ENCODE data around the gene GAL3ST1. TPM values are rescaled to one million over a fixed set of nuclear protein-coding genes. Genes with fewer than 3 reads are reported as not detected.

GAL3ST1 gene
- total RNA-seq, 1 donor = not detected

DNA sequence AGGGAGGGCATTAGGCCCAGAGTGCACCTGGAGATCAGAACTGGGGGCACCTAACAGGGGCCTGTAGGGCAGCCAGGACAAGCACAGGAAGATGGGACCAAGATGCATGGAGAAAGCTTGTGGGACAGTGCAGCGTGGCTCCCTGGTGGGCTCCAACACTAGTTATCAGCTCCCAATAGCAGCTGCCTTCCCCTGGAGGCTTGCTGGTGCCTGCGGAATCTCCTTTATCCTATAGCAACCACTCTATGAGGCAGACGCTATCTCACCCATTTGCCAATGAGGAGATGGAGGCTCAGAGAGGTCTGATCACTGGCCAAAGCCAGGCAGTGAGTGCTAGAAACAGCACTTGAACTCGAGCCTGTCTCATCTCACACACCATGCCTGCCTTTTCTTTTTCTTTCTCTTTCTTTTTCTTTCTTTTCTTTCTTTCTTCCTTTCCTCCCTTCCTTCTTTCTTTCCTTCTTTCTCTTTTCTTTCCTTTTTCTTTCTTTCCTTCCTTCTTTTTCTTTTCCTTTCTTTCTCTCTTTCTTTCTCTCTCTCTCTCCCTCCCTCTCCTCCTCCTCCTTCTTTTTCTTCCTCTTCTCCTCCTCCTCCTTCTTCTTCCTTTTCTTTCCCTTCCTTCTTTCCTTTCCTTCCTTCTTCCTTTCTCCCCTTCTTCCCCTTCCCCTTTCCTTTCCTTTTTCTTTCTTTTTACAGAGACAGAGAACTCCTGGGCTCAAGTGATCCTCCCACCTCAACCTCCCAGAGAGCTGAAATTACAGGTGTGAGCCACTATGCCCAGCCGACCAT is 52.9 kb downstream of the GAL3ST1 start:
- H4K20me1 ChIP-seq (ENCODE audit: insufficient read depth, low read length) = no peaks in the 10 kb centered on the region
- no peak overlapping the region for H3K4me3 ChIP-seq (ENCODE audit: insufficient read depth, low read length)
- H3K4me2 ChIP-seq (ENCODE audit: insufficient read depth, low read length) = no peak overlapping the region
- TF ChIP-seq, protein P1, sequence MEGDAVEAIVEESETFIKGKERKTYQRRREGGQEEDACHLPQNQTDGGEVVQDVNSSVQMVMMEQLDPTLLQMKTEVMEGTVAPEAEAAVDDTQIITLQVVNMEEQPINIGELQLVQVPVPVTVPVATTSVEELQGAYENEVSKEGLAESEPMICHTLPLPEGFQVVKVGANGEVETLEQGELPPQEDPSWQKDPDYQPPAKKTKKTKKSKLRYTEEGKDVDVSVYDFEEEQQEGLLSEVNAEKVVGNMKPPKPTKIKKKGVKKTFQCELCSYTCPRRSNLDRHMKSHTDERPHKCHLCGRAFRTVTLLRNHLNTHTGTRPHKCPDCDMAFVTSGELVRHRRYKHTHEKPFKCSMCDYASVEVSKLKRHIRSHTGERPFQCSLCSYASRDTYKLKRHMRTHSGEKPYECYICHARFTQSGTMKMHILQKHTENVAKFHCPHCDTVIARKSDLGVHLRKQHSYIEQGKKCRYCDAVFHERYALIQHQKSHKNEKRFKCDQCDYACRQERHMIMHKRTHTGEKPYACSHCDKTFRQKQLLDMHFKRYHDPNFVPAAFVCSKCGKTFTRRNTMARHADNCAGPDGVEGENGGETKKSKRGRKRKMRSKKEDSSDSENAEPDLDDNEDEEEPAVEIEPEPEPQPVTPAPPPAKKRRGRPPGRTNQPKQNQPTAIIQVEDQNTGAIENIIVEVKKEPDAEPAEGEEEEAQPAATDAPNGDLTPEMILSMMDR (IDR thresholded peaks at IDR 0.05; ENCODE audit: extremely low read depth, low read depth, low read length) = no peak
- no peaks in the 10 kb centered on the region for H3K4me1 ChIP-seq (ENCODE audit: insufficient read depth, low read length)
- no peak overlapping the region for H3K27ac ChIP-seq (ENCODE audit: low read depth, low read length)
- H3K79me2 ChIP-seq (ENCODE audit: insufficient read depth, low read length) = no peaks in the 10 kb centered on the region
- no peak overlapping the region for H2AFZ ChIP-seq (ENCODE audit: low read length)
- H3K27me3 ChIP-seq (ENCODE audit: insufficient read depth, low read length) = peaks cover 21% of the 10 kb centered on the region
- H3K36me3 ChIP-seq (ENCODE audit: insufficient read depth, low read length) = no peaks in the 10 kb centered on the region
- DNase-seq (ENCODE audit: insufficient read length, low spot score, missing footprints) = no peak
- no peaks in the 10 kb centered on the region for H3K9me3 ChIP-seq (ENCODE audit: low read depth, low read length)

DNA sequence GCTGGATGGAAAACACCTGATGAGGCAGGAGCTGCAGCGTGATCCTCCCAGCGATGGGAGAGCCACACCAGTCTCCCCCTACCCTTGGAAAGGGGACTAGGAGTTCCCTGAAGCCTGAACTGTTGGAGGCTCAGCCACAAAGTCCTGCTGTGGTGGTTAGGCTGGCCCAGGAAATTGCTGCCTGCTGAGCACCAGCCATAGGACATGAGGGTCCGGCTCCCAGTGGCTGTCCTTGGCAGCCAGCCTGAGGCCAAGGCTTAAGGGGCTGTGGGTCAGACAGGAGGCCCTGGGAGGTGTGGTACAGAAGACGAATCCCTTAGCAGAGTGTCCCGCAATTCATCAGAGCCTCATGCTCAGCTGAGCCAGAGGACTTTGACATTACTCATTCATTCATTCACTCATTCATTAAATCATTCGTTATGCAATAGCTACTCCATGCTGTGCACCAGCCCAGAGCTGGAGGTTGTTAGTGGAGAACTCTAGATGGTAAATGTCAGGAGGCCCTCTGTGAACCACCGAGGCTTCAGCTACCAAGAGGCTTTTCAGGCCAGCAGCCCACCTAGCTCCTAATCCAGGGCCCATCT is 54.5 kb downstream of the GAL3ST1 start:
- Histone ChIP-seq H3K4me2 (ENCODE audit: insufficient read depth, low read length) (no peak overlapping the region), H3K27me3 (ENCODE audit: insufficient read depth, low read length) (peaks cover 26% of the 10 kb centered on the region), H3K9me3 (ENCODE audit: low read depth, low read length) (no peaks in the 10 kb centered on the region), H3K4me3 (ENCODE audit: insufficient read depth, low read length) (no peak overlapping the region), H3K36me3 (ENCODE audit: insufficient read depth, low read length) (no peaks in the 10 kb centered on the region), H4K20me1 (ENCODE audit: insufficient read depth, low read length) (no peaks in the 10 kb centered on the region), H2AFZ (ENCODE audit: low read length) (no peak overlapping the region), H3K4me1 (ENCODE audit: insufficient read depth, low read length) (no peaks in the 10 kb centered on the region), H3K27ac (ENCODE audit: low read depth, low read length) (no peak overlapping the region), H3K79me2 (ENCODE audit: insufficient read depth, low read length) (no peaks in the 10 kb centered on the region)
- TF ChIP-seq, protein P1 (IDR thresholded peaks at IDR 0.05; ENCODE audit: extremely low read depth, low read depth, low read length) = no peak
- DNase-seq (ENCODE audit: insufficient read length, low spot score, missing footprints) = no peak

DNA sequence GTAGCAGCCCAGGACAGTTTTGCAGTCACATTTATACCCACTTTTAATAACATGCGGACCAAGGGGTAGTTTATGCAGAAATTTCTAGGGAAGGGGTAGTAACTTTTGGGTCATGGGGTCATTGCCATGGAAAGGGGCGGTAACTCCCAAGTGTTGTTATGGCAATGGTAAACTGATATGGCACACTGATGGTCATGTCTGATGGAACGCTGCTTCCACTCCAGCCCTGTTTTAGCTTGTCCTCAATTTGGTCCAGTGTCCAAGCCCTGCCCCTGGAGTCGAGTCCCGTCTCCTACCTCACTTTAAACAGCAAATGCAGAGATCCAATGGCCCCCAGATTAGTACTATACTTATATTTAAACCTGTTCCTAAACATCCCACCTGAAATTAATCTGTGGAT is 57.7 kb downstream of the GAL3ST1 start:
- Histone ChIP-seq H4K20me1 (ENCODE audit: insufficient read depth, low read length) (no peaks in the 10 kb centered on the region), H3K27me3 (ENCODE audit: insufficient read depth, low read length) (peaks cover 12% of the 10 kb centered on the region), H3K4me1 (ENCODE audit: insufficient read depth, low read length) (no peaks in the 10 kb centered on the region), H2AFZ (ENCODE audit: low read length) (no peak overlapping the region), H3K4me2 (ENCODE audit: insufficient read depth, low read length) (no peak overlapping the region), H3K79me2 (ENCODE audit: insufficient read depth, low read length) (no peaks in the 10 kb centered on the region), H3K36me3 (ENCODE audit: insufficient read depth, low read length) (no peaks in the 10 kb centered on the region), H3K4me3 (ENCODE audit: insufficient read depth, low read length) (no peak overlapping the region), H3K9me3 (ENCODE audit: low read depth, low read length) (no peaks in the 10 kb centered on the region), H3K27ac (ENCODE audit: low read depth, low read length) (no peak overlapping the region)
- TF ChIP-seq, protein P1 (IDR thresholded peaks at IDR 0.05; ENCODE audit: extremely low read depth, low read depth, low read length) = no peak
- DNase-seq (ENCODE audit: insufficient read length, low spot score, missing footprints) = no peak

DNA sequence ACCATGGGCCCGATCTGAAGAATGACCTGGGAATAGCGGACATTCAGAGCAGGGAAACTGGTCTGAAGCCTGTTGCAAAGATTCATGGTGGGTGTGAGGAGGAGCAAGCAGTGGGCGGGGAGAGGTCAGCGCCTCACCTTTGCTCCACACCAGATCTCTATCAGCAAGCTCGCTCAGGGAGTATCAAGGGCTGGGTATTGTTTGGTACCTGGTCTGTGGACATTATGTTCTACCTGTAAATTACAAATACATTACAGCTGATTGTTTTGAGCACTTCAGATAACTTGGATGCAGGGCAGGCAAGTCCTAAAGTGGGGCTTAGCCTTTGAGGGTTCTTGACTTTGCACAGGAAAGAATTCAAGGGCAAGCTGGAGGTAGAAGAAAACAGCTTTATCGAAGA is 58.2 kb downstream of the GAL3ST1 start:
- no peak overlapping the region for H3K4me2 ChIP-seq (ENCODE audit: insufficient read depth, low read length)
- TF ChIP-seq, protein P1 (IDR thresholded peaks at IDR 0.05; ENCODE audit: extremely low read depth, low read depth, low read length) = no peak
- H4K20me1 ChIP-seq (ENCODE audit: insufficient read depth, low read length) = no peaks in the 10 kb centered on the region
- H3K36me3 ChIP-seq (ENCODE audit: insufficient read depth, low read length) = no peaks in the 10 kb centered on the region
- H3K27ac ChIP-seq (ENCODE audit: low read depth, low read length) = no peak overlapping the region
- H2AFZ ChIP-seq (ENCODE audit: low read length) = no peak overlapping the region
- no peaks in the 10 kb centered on the region for H3K79me2 ChIP-seq (ENCODE audit: insufficient read depth, low read length)
- no peaks in the 10 kb centered on the region for H3K4me1 ChIP-seq (ENCODE audit: insufficient read depth, low read length)
- no peak for DNase-seq (ENCODE audit: insufficient read length, low spot score, missing footprints)
- no peak overlapping the region for H3K4me3 ChIP-seq (ENCODE audit: insufficient read depth, low read length)
- H3K27me3 ChIP-seq (ENCODE audit: insufficient read depth, low read length) = peaks cover 13% of the 10 kb centered on the region
- H3K9me3 ChIP-seq (ENCODE audit: low read depth, low read length) = no peaks in the 10 kb centered on the region

Measured in osteoblast (primary cell).